Stimulated activated CD8-positive, alpha-beta memory T cell treated with anti-CD3 and anti-CD28 coated beads, Interleukin-15, amount 100 ng/mL, for 48 hours (primary cell): ENCODE results near the gene TECPR2.
"Not testable (repeated sequence)": the region's sequence is repeated elsewhere in the genome, so short reads cannot be mapped to it uniquely, and the experiment has no call there.

Experiments
- DNase-seq, 2 donors: peaks; one replicate each; pipeline ENCODE4 v3.0.0-alpha.2; 2020; ENCODE audit warnings: low read depth in 2 of 2

TECPR2 gene

GRCh38 chr14:102362545-102363181 lies at the start of gene TECPR2, which contains the start of gene CINP:
TECPR2 (plus strand) TSS chr14:102362941; CDS start chr14:102376722, 13,781 bp downstream.
CINP (minus strand) TSS chr14:102362890; CDS start chr14:102362851, 39 bp downstream.
- DNase-seq = peak; percentile 95 to 96

GRCh38 chr14:102314242-102315011 lies 48.3 kb upstream of the TECPR2 start:
- peak; percentile 65 to 67 for DNase-seq

GRCh38 chr14:102315121-102315520 lies 47.6 kb upstream of the TECPR2 start:
- DNase-seq = no peak

- DNase-seq = no peak
Observed at GRCh38 chr14:102316338-102316742, 46.4 kb upstream of the TECPR2 start.

DNA sequence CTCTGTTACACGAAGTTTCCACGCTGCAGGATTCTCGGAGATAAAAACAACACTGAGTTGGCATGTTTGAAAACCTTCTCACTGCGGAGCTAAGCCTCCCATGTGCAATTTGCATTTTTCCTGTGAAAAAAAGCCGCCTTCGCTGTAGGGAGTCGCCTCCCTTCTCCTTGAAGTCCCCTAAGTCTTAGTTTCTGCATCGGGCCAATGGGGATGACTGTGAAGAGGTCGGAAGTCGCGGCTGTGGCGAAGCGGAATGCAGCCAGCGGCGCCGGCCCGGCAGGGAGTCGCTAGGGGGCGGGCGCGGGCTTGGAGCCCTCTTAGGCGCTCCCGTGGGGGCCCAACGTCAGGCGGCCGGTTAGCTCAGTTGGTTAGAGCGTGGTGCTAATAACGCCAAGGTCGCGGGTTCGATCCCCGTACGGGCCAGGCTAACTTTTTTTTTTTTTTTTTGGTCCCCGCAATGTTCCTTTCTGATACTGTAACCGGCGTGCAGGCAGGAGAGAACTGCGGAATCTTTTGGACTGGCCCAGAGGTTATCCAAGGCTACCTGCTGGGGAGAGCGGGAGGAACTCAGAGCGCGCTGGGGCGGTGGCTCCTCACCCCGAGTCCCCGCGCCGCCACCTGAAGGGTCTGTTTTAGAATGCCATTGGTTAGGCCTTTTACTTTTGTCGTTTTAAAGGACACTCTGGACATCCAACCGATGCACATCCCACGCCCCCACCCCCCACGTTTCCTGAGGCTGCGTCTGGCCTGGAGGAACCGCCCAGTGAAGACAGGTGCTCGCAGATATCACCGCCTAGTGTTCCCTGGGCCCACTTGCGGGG lies 45.8 kb upstream of the TECPR2 start:
- DNase-seq = peak; percentile 89

GRCh38 chr14:102317564-102318248 lies 45.0 kb upstream of the TECPR2 start:
- DNase-seq = no peak

GRCh38 chr14:102318781-102319276 lies 43.9 kb upstream of the TECPR2 start:
- no peak for DNase-seq

DNA sequence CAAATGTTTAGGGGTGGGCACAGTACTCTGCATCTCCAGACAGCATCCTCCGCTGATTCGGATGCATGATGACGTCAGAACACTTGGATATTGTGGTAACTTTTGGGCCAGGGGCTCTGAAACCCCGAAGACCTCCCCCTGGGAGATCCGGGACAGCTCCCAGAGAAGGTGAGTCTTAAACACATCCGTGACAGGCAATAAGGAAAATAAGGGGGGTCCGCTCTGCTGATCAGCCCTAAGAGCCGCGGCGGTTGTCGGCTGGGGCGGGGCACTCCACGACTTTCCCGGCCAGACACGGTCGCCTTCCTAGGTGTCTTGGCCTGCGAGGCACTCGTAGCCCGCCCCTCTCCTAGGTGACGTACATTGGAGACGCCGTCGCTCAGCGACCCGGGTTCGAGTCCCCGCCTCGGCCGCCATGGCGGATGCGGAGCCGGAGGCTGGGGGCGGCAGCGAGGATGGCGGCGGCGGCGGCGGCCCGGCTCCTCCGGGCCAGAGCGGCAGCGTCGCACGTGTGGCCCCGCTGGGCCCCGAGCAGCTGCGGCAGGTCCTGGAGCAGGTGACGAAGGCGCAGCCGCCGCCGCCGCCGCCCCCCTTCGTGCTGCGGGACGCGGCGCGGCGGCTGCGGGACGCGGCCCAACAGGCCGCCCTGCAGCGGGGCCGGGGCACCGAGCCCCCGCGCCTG lies 43.2 kb upstream of the TECPR2 start, which contains the start of gene ZNF839:
Gene ZNF839 (plus strand): TSS at position 396 of the 682 bp plus-strand sequence. CDS start 20 bp downstream, at position 416.
- peak; percentile 89 to 91 for DNase-seq

DNA sequence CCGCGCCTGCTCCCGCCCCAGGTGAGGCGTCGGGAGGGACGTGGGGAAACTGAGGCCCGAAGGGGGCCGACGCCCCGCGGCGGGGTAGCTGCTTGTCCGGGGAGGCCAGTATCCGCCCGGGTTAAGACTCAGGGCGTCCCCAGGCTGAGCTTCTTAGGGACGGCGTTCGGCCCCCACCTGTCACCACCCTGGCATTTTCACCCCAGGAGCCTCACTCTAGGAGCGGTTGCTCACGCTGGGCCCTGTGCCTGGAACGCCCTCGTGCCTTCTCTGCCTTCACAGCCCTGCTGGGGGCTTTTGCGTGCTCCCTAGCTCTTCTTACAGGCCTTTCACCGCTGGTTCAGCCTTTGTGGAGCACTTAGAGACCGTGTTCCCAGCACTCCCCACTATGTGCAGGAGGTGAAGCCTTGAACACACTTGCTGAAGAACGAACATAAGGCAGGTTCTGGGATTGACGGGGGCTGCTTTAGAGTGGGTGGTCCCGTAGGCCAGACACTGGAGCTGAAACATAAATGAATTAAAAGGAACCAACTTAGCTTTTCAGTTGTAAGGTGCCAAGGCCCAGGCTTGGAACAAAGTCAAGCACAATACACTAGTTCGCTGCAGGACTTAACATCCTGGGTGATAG lies 42.6 kb upstream of the TECPR2 start:
- DNase-seq = no peak

- no peak for DNase-seq
Observed at GRCh38 chr14:102320671-102321455, 41.9 kb upstream of the TECPR2 start.

DNA sequence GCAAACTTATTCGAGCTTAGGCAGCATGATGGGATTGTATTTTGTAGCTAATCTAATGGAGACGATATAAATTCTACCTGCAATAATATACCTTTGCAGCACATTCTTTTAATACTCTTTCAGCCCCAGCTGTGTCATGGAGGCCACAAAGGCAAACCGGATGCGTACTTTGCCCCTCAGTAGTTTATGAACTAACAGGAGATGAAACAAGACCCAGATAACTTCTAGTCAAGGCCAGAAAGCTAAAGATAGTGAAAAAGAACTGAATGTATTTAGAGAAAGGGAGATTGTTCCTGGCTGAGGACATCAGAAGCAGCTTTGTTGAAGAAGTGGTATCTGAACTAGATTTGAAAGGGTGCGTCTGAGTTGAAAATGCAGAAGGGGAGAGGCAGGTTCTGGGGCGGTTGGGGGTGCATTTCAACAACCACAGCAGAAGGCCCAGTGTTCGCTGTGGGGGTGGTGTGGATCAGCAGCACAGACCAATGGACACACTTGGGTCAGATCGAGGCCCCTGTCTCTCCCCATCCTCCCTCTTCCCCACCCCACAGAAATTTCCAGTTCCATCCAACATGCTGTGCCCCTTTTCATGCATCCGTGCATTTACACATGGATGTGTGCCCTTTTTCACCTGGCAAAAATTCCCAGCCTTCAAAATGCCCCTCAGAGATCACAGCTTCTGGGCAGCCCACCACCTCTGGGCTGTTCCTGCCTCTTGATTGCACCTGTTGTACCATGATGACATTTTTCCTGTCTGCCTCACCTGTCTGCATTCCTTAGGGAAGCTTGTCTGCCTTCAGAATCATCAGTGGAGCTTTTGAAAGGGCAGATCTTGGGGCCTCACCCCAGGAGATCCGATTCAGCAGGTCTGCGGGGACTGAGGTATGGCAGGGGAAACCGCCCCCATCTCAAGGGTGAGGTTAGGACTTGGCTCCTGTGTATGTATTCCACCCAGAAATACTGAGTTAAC lies 41.0 kb upstream of the TECPR2 start:
- no peak for DNase-seq

DNA sequence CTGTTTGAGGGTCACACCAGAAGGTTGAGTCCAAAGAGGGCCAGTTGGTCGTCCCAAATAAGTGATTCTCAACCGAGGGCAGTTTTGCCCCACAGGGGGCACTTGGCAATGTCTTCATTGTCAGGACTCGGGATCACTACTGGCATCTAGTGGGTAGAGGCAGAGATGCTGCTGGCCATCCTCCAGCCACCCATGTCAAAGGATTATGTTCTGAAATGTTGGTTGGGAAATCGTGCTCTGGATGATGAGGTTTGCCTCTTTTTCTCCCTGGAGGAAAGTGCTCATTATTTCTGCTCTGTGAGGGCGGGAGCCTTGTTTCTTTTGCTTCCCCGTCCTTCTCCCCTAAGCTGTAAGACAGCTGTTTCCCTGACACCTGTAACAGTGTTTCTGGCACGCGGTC lies 39.6 kb upstream of the TECPR2 start:
- no peak for DNase-seq

GRCh38 chr14:102325791-102326345 lies 36.9 kb upstream of the TECPR2 start:
- no peak for DNase-seq

GRCh38 chr14:102326583-102326982 lies 36.2 kb upstream of the TECPR2 start:
- no peak for DNase-seq

GRCh38 chr14:102329381-102329780 lies 33.4 kb upstream of the TECPR2 start:
- DNase-seq = not testable (repeated sequence)

DNA sequence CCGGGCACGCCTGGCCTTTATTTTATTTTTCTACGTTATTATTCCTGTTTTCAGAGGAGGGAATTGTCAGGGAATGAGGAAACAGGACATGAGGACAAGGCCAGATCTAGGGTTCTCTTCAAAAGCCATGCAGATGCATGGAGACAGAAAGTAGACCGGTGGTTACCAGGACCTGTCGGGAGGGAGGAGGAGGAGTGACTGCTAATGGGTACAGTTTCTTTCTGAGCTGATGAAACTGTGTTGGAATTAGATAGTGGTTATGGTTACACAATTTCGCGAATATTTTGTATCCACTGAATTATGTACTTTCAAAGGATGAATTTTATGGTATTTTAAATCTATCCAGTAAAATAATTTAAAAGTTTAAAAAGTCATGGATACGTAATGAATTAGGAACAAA lies 31.9 kb upstream of the TECPR2 start:
- DNase-seq = no peak

DNA sequence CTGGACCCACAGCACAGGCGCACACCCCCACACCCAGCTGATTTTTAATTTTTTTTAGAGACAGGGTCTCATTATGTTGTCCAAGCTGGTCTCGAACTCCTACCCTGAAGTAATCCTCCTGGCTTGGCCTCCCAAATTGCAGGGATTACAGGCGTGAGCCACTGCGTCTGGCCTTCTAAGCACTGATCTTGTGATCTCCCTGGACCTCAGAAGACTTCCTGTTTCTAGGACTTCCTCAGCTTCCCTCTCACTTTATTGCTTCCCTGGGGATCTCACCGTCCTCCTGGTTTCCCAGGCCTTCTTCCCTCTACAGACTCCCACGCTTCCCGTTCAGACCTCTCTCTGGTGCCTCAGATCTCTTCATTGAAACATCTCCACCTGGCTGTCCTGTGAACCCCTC lies 29.4 kb upstream of the TECPR2 start:
- no peak for DNase-seq
